Breast epithelium (tissue), 3 donors: Measurements from ENCODE around the gene FBXO5.

ENCODE experiments used
- POLR2A ChIP-seq: fragments of 450-650 bp; IDR thresholded peaks from one replicate; pipeline ENCODE4 v1.6.1; 2016; ENCODE audit warnings: antibody characterized with exemption, mild to moderate bottlenecking, moderate library complexity
- TF ChIP-seq, protein P1 (sequence below), 3 donors: fragments of 450-650 bp; IDR thresholded peaks; one replicate each; pipeline ENCODE4 v1.5.1; 2016 to 2017; ENCODE audit warnings: antibody characterized with exemption in 3 of 3, mild to moderate bottlenecking in 3 of 3, moderate library complexity in 3 of 3

DNA sequence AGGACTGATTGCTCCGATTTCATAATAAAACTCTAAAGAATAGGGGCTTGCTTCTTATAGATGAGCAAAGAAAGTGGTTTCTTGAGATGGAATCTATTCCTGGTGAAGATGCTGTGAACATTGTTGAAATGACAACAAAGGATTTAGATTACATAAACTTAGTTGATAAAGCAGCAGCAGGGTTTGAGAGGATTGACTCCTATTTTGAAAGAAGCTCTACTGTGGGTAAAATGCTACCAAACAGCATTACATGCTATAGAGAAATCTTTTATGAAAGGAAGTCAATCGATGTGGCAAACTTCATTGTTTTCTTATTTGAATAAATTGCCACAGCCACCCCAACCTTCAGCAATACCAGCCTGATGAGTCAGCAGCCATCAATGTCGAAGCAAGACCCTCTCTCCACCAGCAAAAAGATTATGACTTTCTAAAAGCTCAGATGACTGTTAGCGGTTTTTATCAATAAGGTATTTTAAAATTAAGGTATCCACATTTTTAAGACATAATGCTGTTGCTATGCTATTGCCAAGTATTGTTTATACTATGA is 32.3 kb upstream of the FBXO5 start:
- TF ChIP-seq, protein P1, sequence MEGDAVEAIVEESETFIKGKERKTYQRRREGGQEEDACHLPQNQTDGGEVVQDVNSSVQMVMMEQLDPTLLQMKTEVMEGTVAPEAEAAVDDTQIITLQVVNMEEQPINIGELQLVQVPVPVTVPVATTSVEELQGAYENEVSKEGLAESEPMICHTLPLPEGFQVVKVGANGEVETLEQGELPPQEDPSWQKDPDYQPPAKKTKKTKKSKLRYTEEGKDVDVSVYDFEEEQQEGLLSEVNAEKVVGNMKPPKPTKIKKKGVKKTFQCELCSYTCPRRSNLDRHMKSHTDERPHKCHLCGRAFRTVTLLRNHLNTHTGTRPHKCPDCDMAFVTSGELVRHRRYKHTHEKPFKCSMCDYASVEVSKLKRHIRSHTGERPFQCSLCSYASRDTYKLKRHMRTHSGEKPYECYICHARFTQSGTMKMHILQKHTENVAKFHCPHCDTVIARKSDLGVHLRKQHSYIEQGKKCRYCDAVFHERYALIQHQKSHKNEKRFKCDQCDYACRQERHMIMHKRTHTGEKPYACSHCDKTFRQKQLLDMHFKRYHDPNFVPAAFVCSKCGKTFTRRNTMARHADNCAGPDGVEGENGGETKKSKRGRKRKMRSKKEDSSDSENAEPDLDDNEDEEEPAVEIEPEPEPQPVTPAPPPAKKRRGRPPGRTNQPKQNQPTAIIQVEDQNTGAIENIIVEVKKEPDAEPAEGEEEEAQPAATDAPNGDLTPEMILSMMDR (IDR thresholded peaks at IDR 0.05), result no peak
- TF ChIP-seq POLR2A, result no peak
